COLO668 (cell line): Measurements from ENCODE around the gene CFAP210.
"Not testable (repeated sequence)": the region's sequence is repeated elsewhere in the genome, so short reads cannot be mapped to it uniquely, and the experiment has no call there.

ENCODE experiments used
- DNase-seq: peaks from one replicate; lab custom pipeline; 2025; ENCODE audit not compliant: unreplicated experiment; lab: John Stamatoyannopoulos, UW

The CFAP210 gene

GRCh38 chr2:169712791-169713227 lies 18.6 kb upstream of the CFAP210 start:
- no peak for DNase-seq

- no peak for DNase-seq
Measured at GRCh38 chr2:169711751-169712509, 17.7 kb upstream of the CFAP210 start.

- DNase-seq, result no peak
Measured at GRCh38 chr2:169709981-169710380, 15.8 kb upstream of the CFAP210 start.

- DNase-seq, result no peak
Measured at GRCh38 chr2:169709331-169709730, 15.1 kb upstream of the CFAP210 start.

- no peak for DNase-seq
Measured at GRCh38 chr2:169707626-169708025, 13.4 kb upstream of the CFAP210 start.

- DNase-seq, result no peak
Measured at GRCh38 chr2:169705927-169706326, 11.7 kb upstream of the CFAP210 start.

- no peak for DNase-seq
Measured at GRCh38 chr2:169704160-169704708, 10.0 kb upstream of the CFAP210 start.

- DNase-seq, result no peak
Measured at GRCh38 chr2:169702996-169703395, 8.8 kb upstream of the CFAP210 start.

- DNase-seq, result not testable (repeated sequence)
Measured at GRCh38 chr2:169699173-169699572, 5.0 kb upstream of the CFAP210 start.

- no peak for DNase-seq
Measured at GRCh38 chr2:169696381-169696780, 2.2 kb upstream of the CFAP210 start.

- no peak for DNase-seq
Measured at GRCh38 chr2:169694894-169695260, 672 bp upstream of the CFAP210 start.

GRCh38 chr2:169693360-169693759 lies 845 bp downstream of the CFAP210 start:
- no peak for DNase-seq

GRCh38 chr2:169692718-169693117 lies 1.5 kb downstream of the CFAP210 start:
- no peak for DNase-seq

- DNase-seq, result no peak
Measured at GRCh38 chr2:169690958-169691357, 3.2 kb downstream of the CFAP210 start.

- DNase-seq, result not testable (repeated sequence)
Measured at GRCh38 chr2:169687943-169688342, 6.3 kb downstream of the CFAP210 start.

GRCh38 chr2:169686825-169687224 lies 7.4 kb downstream of the CFAP210 start:
- not testable (repeated sequence) for DNase-seq

GRCh38 chr2:169684712-169685111 lies 9.5 kb downstream of the CFAP210 start:
- DNase-seq, result not testable (repeated sequence)

- no peak for DNase-seq
Measured at GRCh38 chr2:169684135-169684565, 10.1 kb downstream of the CFAP210 start.

- DNase-seq, result no peak
Measured at GRCh38 chr2:169683425-169684134, 10.6 kb downstream of the CFAP210 start.

- no peak for DNase-seq
Measured at GRCh38 chr2:169683054-169683424, 11.2 kb downstream of the CFAP210 start.

GRCh38 chr2:169676850-169677249 lies 17.4 kb downstream of the CFAP210 start:
- no peak for DNase-seq

GRCh38 chr2:169676357-169676756 lies 17.8 kb downstream of the CFAP210 start:
- DNase-seq, result no peak
